ENCODE data around the gene OR4F15. TPM values are rescaled to one million over a fixed set of nuclear protein-coding genes. Genes with fewer than 3 reads are reported as not detected.

OR4F15 gene
- total RNA-seq, 6 experiments from 2014 or later: 0.14 to 0.27 (median 0.23) TPM

- no peak for DNase-seq
- Mint-ChIP-seq H3K36me3 (ENCODE audit: low read depth) (no peaks in the 10 kb centered on the region), H3K9me3 (no peaks in the 10 kb centered on the region), H3K4me3 (no peak overlapping the region), H3K27me3 (ENCODE audit: insufficient read depth) (no peaks in the 10 kb centered on the region; the same call in 1 of the 2 replicates), H3K4me1 (ENCODE audit: low read depth) (peaks cover 37% of the 10 kb centered on the region), H3K27ac (no peak overlapping the region)
- TF ChIP-seq CTCF (IDR thresholded peaks at IDR 0.05): no peak
Measured at GRCh38 chr15:101804375-101804774, 7.6 kb upstream of the OR4F15 start.

GRCh38 chr15:101804941-101805340 is 7.1 kb upstream of the OR4F15 start:
- Mint-ChIP-seq H3K36me3 (ENCODE audit: low read depth) (no peaks in the 10 kb centered on the region), H3K4me1 (ENCODE audit: low read depth) (peaks cover 43% of the 10 kb centered on the region), H3K9me3 (no peaks in the 10 kb centered on the region), H3K27ac (no peak overlapping the region), H3K4me3 (no peak overlapping the region), H3K27me3 (ENCODE audit: insufficient read depth) (no peaks in the 10 kb centered on the region; the same call in 1 of the 2 replicates)
- TF ChIP-seq CTCF (IDR thresholded peaks at IDR 0.05): no peak
- DNase-seq: no peak

- H3K27ac Mint-ChIP-seq: no peak overlapping the region
- no peaks in the 10 kb centered on the region; the same call in 1 of the 2 replicates for H3K27me3 Mint-ChIP-seq (ENCODE audit: insufficient read depth)
- no peaks in the 10 kb centered on the region for H3K9me3 Mint-ChIP-seq
- peaks cover 43% of the 10 kb centered on the region for H3K4me1 Mint-ChIP-seq (ENCODE audit: low read depth)
- no peaks in the 10 kb centered on the region for H3K36me3 Mint-ChIP-seq (ENCODE audit: low read depth)
- no peak for TF ChIP-seq CTCF (IDR thresholded peaks at IDR 0.05)
- DNase-seq: no peak
- H3K4me3 Mint-ChIP-seq: no peak overlapping the region
Measured at GRCh38 chr15:101805605-101806345, 6.2 kb upstream of the OR4F15 start.

- Mint-ChIP-seq H3K36me3 (ENCODE audit: low read depth) (no peaks in the 10 kb centered on the region; the same call in 1 of the 2 replicates), H3K9me3 (no peaks in the 10 kb centered on the region), H3K4me3 (peak overlapping the region; percentile 85), H3K27ac (peak overlapping the region; percentile 93), H3K27me3 (ENCODE audit: insufficient read depth) (no peaks in the 10 kb centered on the region; the same call in 1 of the 2 replicates), H3K4me1 (ENCODE audit: low read depth) (peaks cover 54% of the 10 kb centered on the region)
- no peak for TF ChIP-seq CTCF (IDR thresholded peaks at IDR 0.05)
- DNase-seq: peak; percentile 74
Measured at GRCh38 chr15:101807345-101807945, 4.6 kb upstream of the OR4F15 start.

- H3K36me3 Mint-ChIP-seq (ENCODE audit: low read depth): no peaks in the 10 kb centered on the region; the same call in 1 of the 2 replicates
- TF ChIP-seq CTCF (IDR thresholded peaks at IDR 0.05): no peak
- H3K27ac Mint-ChIP-seq: peak overlapping the region; percentile 93
- peak overlapping the region; percentile 85 for H3K4me3 Mint-ChIP-seq
- no peaks in the 10 kb centered on the region; the same call in 1 of the 2 replicates for H3K27me3 Mint-ChIP-seq (ENCODE audit: insufficient read depth)
- H3K4me1 Mint-ChIP-seq (ENCODE audit: low read depth): peaks cover 61% of the 10 kb centered on the region
- H3K9me3 Mint-ChIP-seq: no peaks in the 10 kb centered on the region
- peak; percentile 55 for DNase-seq
Measured at GRCh38 chr15:101808201-101808600, 3.8 kb upstream of the OR4F15 start.

Data from HFFc6 (cell line).